ENCODE results near the gene BTBD10. TPM values are rescaled to one million over a fixed set of nuclear protein-coding genes. Genes with fewer than 3 reads are reported as not detected.

BTBD10 gene
- total RNA-seq, 2 experiments from 2014 or later, result 23.0 to 23.7 TPM

DNA sequence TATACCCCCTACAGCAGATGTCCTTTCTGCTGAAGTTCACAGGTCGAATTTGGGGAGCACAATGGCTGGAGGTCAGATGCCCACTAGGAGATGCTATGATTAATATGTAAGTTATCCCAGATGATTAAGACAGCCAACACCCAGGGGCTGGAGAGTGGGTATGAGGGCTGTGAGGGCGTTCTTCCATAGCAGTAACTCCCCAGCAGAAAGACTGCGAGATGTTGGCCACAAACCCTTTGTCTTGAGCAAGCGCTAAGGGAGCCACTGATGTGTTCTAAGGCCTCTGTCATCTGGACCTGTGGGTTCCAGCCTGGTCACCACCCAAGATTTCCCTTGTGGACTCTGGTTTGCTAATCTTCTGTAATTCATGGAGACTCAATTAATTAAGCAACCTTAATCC, 107.8 kb downstream of the BTBD10 start:
- TF ChIP-seq CTCF (conservative IDR thresholded peaks at IDR 0.05; ENCODE audit: low read length), result no peak
- no peak for TF ChIP-seq EZH2phosphoT487 (IDR thresholded peaks at IDR 0.05; ENCODE audit: borderline replicate concordance, low read depth, low read length)
- Histone ChIP-seq H3K4me3 (ENCODE audit: low read depth, low read length, poor library complexity, severe bottlenecking) (no peak overlapping the region), H3K4me1 (ENCODE audit: insufficient read depth, low read length, poor library complexity, severe bottlenecking) (no peaks in the 10 kb centered on the region), H3K36me3 (ENCODE audit: insufficient read depth, low read length) (no peaks in the 10 kb centered on the region), H3K9me2 (ENCODE audit: insufficient read depth, low read length) (no peaks in the 10 kb centered on the region), H3K9me3 (ENCODE audit: low read length) (no peaks in the 10 kb centered on the region), H2AFZ (ENCODE audit: low read length) (no peak overlapping the region), H3K79me2 (ENCODE audit: insufficient read depth, low read depth, low read length) (no peaks in the 10 kb centered on the region), H3K4me2 (ENCODE audit: low read length) (no peak overlapping the region), H4K20me1 (ENCODE audit: insufficient read depth, low read length) (no peaks in the 10 kb centered on the region), H3K27ac (ENCODE audit: low read depth, low read length, poor library complexity, severe bottlenecking) (no peak overlapping the region)
- no TSS peak for BruUV-seq (replicated peaks)
- ChIA-PET CTCF (ENCODE audit: unreplicated experiment) (no interaction called here), POLR2A (interaction anchor here (0.6 kb wide), 1 partner anchor 203 kb away, joined by 4 read pairs; no protein-coding TSS in a partner anchor)
- no peak for DNase-seq (ENCODE audit: low spot score)
- intact Hi-C loops (cut with micrococcal nuclease; ENCODE audit: unreplicated experiment), result no loop called here

- Histone ChIP-seq H3K36me3 (ENCODE audit: insufficient read depth, low read length) (no peaks in the 10 kb centered on the region), H3K4me1 (ENCODE audit: insufficient read depth, low read length, poor library complexity, severe bottlenecking) (no peaks in the 10 kb centered on the region), H3K9me3 (ENCODE audit: low read length) (no peaks in the 10 kb centered on the region), H3K27ac (ENCODE audit: low read depth, low read length, poor library complexity, severe bottlenecking) (no peak overlapping the region), H4K20me1 (ENCODE audit: insufficient read depth, low read length) (no peaks in the 10 kb centered on the region), H2AFZ (ENCODE audit: low read length) (no peak overlapping the region), H3K9me2 (ENCODE audit: insufficient read depth, low read length) (no peaks in the 10 kb centered on the region), H3K4me2 (ENCODE audit: low read length) (no peak overlapping the region), H3K79me2 (ENCODE audit: insufficient read depth, low read depth, low read length) (no peaks in the 10 kb centered on the region), H3K4me3 (ENCODE audit: low read depth, low read length, poor library complexity, severe bottlenecking) (no peak overlapping the region)
- peak; percentile 12 for DNase-seq (ENCODE audit: low spot score)
- no peak for TF ChIP-seq EZH2phosphoT487 (IDR thresholded peaks at IDR 0.05; ENCODE audit: borderline replicate concordance, low read depth, low read length)
- peak; percentile 63 for TF ChIP-seq CTCF (conservative IDR thresholded peaks at IDR 0.05; ENCODE audit: low read length)
- BruUV-seq (replicated peaks), result no TSS peak
- intact Hi-C loops (cut with micrococcal nuclease; ENCODE audit: unreplicated experiment), result no loop called here
- POLR2A ChIA-PET, result no interaction called here
- CTCF ChIA-PET (ENCODE audit: unreplicated experiment), result no interaction called here
Measured at GRCh38 chr11:13354335-13354734, 108.7 kb downstream of the BTBD10 start.

- Histone ChIP-seq H4K20me1 (ENCODE audit: insufficient read depth, low read length) (no peaks in the 10 kb centered on the region), H2AFZ (ENCODE audit: low read length) (no peak overlapping the region), H3K27ac (ENCODE audit: low read depth, low read length, poor library complexity, severe bottlenecking) (no peak overlapping the region), H3K36me3 (ENCODE audit: insufficient read depth, low read length) (no peaks in the 10 kb centered on the region), H3K4me3 (ENCODE audit: low read depth, low read length, poor library complexity, severe bottlenecking) (no peak overlapping the region), H3K9me2 (ENCODE audit: insufficient read depth, low read length) (no peaks in the 10 kb centered on the region), H3K9me3 (ENCODE audit: low read length) (no peaks in the 10 kb centered on the region), H3K4me1 (ENCODE audit: insufficient read depth, low read length, poor library complexity, severe bottlenecking) (no peaks in the 10 kb centered on the region), H3K79me2 (ENCODE audit: insufficient read depth, low read depth, low read length) (no peaks in the 10 kb centered on the region), H3K4me2 (ENCODE audit: low read length) (no peak overlapping the region)
- no peak for TF ChIP-seq EZH2phosphoT487 (IDR thresholded peaks at IDR 0.05; ENCODE audit: borderline replicate concordance, low read depth, low read length)
- TF ChIP-seq CTCF (conservative IDR thresholded peaks at IDR 0.05; ENCODE audit: low read length), result no peak
- intact Hi-C loops (cut with micrococcal nuclease; ENCODE audit: unreplicated experiment), result no loop called here
- DNase-seq (ENCODE audit: low spot score), result no peak
- POLR2A ChIA-PET, result no interaction called here
- BruUV-seq (replicated peaks), result no TSS peak
- CTCF ChIA-PET (ENCODE audit: unreplicated experiment), result no interaction called here
Measured at GRCh38 chr11:13352711-13353110, 110.3 kb downstream of the BTBD10 start.

All from OCI-LY7 (cell line).